ENCODE measurements around the gene ATXN2.
A peak's percentile ranks its signal among the peaks of the same experiment; 100 is the strongest.

Gene ATXN2

DNA sequence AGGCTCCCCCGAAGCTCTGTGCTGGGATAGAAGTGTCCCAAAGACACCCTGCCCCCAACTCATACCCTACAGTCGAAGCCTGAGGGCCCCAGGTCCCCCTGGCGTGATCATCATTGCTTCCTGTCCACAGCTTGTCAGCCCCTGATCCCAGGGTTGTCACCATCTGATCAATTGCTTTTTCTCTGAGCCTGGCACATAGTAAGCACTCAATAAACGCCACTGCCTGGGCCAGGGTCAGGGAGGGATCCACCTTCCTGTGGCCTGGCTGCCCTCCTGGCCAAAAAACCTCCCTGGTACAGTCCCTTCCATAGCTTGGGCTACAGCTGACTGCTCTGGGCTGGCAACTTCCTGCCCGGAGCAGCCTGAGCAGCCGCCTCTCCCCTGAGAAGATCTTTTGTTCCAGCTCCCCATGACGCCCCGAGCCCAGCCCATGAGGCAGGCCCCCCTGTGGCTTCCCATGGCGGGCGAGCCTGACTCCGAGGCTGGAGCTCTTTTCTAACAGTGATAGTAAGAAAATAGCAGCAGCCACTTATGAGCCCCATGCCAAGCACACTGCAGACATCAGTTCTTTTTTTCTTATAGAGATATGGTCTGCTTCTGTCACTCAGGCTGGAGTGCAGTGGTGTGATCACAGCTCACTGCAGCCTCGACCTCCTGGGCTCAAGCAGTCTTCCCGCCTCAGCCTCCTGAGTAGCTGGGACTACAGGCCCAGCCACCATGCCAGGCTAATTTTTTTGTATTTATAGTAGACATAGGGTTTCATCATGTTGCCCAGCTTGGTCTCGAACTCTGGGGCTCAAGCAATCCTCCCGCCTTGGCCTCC, 186.9 kb downstream of the ATXN2 start:
- Mint-ChIP-seq H3K27me3 (no peaks in the 10 kb centered on the region), H3K36me3 (ENCODE audit: low read depth) (peaks cover 43% of the 10 kb centered on the region), H3K9me3 (no peaks in the 10 kb centered on the region), H3K27ac (peak overlapping the region; percentile 83), H3K4me1 (ENCODE audit: low read depth) (peaks cover 85% of the 10 kb centered on the region), H3K4me3 (peak overlapping the region; percentile 33)

DNA sequence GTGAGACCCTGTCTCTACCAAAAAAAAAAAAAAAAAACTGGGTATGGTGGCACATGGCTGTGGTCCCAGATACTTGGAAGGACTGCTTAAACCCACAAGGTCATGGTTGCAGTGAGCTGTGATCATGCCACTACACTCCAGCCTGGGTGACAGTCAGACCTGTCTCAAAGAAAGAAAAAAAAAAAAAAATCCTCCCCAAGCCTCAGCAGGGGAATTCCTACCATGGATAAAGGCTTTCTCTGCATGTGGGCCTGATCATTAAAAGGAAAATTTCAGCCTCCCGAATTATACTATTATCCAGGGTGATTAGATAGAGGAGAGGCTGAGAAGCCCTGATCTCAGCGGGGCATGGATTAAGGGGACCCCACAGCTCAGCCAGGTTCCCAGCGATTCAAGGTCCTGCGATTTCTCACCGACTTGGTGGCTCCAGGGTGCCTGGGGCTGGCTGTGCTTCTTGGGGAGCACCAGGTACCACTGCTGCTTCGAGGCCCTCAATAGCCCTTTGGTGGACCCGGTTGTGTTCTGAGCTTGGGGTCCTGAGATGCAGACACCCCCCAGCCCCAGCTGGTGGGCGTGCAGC, 187.8 kb downstream of the ATXN2 start:
- peak overlapping the region; percentile 92 for H3K4me3 Mint-ChIP-seq
- H3K27ac Mint-ChIP-seq, result peak overlapping the region; percentile 85
- H3K4me1 Mint-ChIP-seq (ENCODE audit: low read depth), result peaks cover 80% of the 10 kb centered on the region
- H3K27me3 Mint-ChIP-seq, result no peaks in the 10 kb centered on the region
- H3K9me3 Mint-ChIP-seq, result no peaks in the 10 kb centered on the region
- H3K36me3 Mint-ChIP-seq (ENCODE audit: low read depth), result peaks cover 41% of the 10 kb centered on the region

DNA sequence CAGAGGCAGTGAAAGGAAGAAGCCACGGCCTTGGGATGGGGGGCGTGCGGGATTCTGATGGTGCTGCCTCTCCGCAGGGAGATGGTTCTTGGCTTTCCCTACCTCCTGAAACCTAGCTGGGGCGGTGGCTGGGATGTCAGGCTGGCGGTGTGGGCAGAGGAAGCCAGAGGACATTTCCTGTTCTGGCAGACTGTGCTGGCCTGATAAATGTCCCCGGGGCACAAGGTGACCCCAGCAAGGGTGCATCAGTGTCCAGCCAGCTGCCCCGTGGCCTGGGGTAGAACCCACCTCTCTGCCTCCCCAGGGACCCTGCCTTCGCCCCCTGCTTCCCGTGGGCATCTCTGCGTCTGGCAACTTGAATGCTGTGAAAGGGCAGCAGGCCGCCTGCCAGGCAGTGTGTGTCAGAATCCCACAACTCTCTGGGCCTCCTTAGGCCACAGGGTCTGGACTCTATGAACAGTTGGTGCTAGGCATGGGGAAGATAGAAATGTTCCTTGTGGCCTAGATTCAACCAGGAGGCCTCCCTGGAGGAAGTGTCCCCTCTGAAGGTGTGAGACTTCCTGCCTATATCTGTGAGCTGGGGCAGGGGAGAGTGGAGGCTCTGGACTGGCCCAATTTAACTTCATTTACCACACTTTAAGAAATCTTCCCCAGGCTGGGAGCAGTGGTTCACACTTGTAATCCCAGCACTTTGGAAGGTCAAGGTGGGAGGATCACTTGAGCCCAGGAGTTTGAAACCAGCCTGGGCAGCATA, 188.5 kb downstream of the ATXN2 start:
- H3K9me3 Mint-ChIP-seq, result no peaks in the 10 kb centered on the region
- H3K4me3 Mint-ChIP-seq, result peak overlapping the region; percentile 92
- H3K36me3 Mint-ChIP-seq (ENCODE audit: low read depth), result peaks cover 38% of the 10 kb centered on the region
- H3K4me1 Mint-ChIP-seq (ENCODE audit: low read depth), result peaks cover 76% of the 10 kb centered on the region
- H3K27ac Mint-ChIP-seq, result peak overlapping the region; percentile 85
- no peaks in the 10 kb centered on the region for H3K27me3 Mint-ChIP-seq

DNA sequence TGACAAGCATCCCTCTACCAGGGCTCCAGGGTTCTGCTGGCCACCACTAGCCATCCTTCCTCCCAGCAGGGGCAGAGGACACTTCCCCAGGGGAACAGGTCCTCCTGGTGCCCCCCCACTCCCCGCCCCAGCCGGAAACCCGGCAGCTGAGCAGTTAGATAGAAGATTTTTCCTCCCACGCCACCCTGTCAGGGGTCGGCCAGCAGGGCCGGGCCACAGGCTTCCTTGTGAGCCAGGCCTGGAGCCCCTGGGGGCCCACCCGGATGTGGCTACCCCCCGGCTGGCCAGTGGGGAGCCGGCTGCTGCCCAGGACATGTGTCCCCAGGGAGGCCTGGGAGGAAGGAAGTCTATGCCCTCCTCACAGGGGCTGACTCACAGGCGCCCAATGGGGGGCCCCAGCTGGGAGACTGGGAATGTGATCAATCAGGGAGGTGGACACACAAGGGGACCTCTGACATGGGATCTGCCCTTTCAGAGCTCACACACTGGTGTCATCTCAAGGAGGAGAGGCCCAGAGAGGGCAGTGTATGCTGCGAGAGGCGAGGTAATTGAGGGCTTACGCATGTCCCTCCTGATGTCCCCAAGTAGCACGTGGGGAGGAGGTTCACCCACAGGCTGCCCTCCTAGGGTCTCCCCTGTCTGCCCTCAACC, 189.2 kb downstream of the ATXN2 start:
- Mint-ChIP-seq H3K27ac (peak overlapping the region; percentile 85), H3K9me3 (no peaks in the 10 kb centered on the region), H3K4me3 (peak overlapping the region; percentile 92), H3K36me3 (ENCODE audit: low read depth) (peaks cover 34% of the 10 kb centered on the region), H3K27me3 (no peaks in the 10 kb centered on the region), H3K4me1 (ENCODE audit: low read depth) (peaks cover 73% of the 10 kb centered on the region)

DNA sequence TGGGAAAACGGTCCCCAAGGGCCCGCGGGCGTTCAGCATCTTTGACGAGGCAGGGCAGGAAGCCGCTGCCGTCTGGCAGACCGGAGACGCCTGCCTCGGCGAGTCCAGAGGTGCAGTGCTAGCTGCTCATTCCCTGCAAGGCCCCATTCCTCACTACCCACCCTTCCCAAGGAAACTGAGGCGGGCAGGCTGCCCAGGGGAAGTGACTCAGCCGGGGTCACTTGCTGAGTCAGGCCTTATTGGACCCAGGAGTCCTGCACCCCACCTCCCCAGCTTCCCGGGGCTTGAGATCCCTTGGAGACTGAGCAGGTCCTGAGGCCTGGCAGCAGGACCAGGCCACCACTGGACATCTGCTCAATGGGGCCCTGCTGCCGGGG, 189.7 kb downstream of the ATXN2 start:
- peak overlapping the region; percentile 92 for H3K4me3 Mint-ChIP-seq
- H3K27ac Mint-ChIP-seq, result peak overlapping the region; percentile 85
- H3K36me3 Mint-ChIP-seq (ENCODE audit: low read depth), result peaks cover 29% of the 10 kb centered on the region
- peaks cover 73% of the 10 kb centered on the region for H3K4me1 Mint-ChIP-seq (ENCODE audit: low read depth)
- H3K9me3 Mint-ChIP-seq, result no peaks in the 10 kb centered on the region
- H3K27me3 Mint-ChIP-seq, result no peaks in the 10 kb centered on the region

DNA sequence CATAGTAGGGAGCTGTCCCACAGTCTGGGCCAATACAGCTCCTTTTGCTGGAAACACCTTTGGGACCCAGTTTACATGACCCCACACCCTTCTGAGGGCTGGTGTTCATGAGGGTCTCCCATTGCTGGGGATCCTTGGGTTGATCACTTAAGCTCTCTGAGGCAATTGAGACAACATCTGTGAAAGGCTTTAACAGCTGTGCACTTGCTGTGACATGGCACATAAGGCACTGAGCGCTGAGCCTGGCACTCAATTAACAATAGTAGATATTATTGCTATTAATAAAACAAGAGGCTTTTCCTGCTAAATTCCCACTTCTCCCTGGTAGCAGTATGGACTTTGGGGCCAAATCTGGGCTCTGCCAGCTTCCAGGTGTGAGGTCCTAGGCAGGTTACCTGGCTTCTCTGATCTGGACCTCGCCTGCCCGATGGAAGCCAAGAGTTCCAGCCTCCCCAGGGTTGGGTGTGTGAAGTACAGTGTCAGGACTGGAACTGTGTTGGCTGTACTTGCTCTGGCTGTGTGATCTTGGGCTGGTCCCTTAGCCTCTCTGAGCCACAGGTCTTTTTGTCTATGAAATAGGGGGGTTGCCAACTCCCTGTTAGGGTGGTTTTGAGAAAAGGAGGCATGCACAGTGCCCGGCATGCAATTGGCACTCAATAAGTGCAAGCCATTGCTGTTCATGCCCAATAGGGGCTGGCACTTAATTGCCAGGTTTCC, 190.3 kb downstream of the ATXN2 start:
- no peaks in the 10 kb centered on the region for H3K9me3 Mint-ChIP-seq
- H3K27me3 Mint-ChIP-seq, result no peaks in the 10 kb centered on the region
- H3K36me3 Mint-ChIP-seq (ENCODE audit: low read depth), result peaks cover 28% of the 10 kb centered on the region
- peak overlapping the region; percentile 84 for H3K27ac Mint-ChIP-seq
- H3K4me1 Mint-ChIP-seq (ENCODE audit: low read depth), result peaks cover 77% of the 10 kb centered on the region
- peak overlapping the region; percentile 92 for H3K4me3 Mint-ChIP-seq

DNA sequence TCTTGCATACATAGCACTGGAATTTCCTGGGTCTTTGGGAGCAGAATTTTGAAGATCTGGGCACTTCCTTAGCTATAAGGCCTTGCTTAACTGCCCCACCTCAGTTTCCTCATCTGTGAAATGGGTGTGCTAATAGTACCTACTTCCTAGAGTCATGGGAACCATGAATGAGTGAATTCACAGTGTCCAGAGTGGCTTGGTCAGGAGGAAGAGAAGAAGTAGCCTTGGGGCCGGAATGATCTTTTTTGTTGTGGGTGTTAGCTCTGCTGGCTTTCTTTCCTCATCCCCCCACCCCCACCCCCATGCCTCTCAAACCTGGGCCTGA, 191.0 kb downstream of the ATXN2 start:
- Mint-ChIP-seq H3K9me3 (no peaks in the 10 kb centered on the region), H3K4me3 (peak overlapping the region; percentile 92), H3K4me1 (ENCODE audit: low read depth) (peaks cover 77% of the 10 kb centered on the region), H3K36me3 (ENCODE audit: low read depth) (peaks cover 20% of the 10 kb centered on the region), H3K27me3 (no peaks in the 10 kb centered on the region), H3K27ac (peak overlapping the region; percentile 84)

DNA sequence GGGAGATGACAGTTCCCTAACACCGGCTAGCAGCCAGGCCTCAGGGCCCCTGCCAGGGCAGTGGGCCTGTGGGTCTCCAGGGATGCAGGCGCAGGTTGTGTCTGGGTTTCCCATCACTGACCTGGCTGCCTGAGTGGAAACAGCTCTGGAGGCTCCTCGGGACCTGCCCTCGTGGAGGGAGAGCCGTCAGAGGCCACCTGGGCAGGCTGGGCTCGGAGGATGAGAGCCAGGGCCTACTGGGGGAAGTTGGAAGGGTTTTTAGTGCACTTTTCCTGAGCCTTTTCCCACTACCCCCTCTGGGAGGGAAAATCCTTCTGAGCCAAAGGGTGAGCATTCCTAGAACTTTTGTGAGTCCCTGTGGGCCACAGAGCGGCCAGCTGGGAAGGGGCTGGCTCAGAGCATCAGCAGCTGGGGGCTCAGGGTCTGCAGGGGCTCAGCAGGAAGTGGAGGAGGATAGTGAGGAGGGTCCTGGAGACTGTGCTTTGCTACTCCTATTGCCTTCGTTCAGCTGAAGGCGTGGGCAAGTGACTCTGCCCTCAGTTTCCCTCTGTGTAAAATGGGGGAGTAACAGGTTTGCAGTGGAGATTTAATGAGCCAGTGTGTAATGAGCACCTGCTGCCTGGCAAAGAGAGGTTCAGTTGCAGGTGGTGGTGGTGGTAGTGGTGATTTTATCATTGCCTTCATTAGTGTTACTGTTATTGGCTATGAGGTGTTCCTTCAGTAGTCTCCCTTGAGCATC, 191.6 kb downstream of the ATXN2 start:
- Mint-ChIP-seq H3K4me1 (ENCODE audit: low read depth) (peaks cover 77% of the 10 kb centered on the region), H3K36me3 (ENCODE audit: low read depth) (peaks cover 15% of the 10 kb centered on the region), H3K27ac (peak overlapping the region; percentile 84), H3K9me3 (no peaks in the 10 kb centered on the region), H3K4me3 (peak overlapping the region; percentile 92), H3K27me3 (no peaks in the 10 kb centered on the region)

DNA sequence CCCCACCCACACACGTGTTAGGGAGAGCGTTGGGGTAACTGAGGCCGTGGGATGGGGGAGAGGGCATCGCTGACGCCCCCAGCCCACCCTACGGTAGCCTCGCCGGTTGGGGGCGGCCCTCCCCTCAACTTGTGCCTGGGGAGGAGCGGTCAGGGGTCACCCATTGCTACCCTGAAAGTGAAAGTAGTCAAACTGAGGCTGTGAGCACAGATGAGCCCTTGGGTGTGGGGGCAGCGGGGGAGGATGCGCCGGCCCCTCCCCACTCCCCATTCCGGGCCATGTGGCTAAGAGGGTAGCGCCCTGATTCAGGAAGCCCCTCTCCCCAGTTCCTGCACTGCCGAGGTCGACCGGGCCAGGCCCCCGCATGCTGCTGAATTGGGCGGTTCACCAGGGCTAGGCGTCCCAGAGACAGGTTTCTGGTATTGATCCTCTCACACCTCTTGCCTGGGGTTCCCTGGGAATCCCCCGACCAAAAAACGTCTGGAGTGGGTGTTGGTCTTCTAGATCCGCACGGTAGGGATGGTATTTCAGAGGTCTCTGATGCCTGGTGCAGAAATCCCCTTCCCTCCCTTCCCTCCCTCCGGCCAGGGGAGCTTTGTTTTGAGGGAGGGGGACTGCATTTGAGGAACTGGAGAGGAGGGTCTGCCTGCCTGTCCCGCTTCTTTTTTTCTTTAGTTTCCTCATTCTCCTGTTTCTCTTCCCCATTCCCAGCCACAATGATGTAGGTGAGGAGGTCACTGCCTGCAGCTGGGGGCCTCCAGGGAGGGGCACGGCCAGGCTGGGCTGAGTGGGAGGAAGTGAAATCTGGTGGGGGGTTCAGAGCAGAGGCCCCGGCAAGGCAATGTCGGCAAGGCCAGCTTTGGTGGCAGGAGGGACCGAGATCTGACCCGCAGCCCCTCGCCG, 192.4 kb downstream of the ATXN2 start:
- no peaks in the 10 kb centered on the region for H3K9me3 Mint-ChIP-seq
- peaks cover 9% of the 10 kb centered on the region for H3K36me3 Mint-ChIP-seq (ENCODE audit: low read depth)
- H3K27me3 Mint-ChIP-seq, result no peaks in the 10 kb centered on the region
- H3K4me3 Mint-ChIP-seq, result peak overlapping the region; percentile 92
- H3K27ac Mint-ChIP-seq, result peak overlapping the region; percentile 84
- peaks cover 69% of the 10 kb centered on the region for H3K4me1 Mint-ChIP-seq (ENCODE audit: low read depth)

DNA sequence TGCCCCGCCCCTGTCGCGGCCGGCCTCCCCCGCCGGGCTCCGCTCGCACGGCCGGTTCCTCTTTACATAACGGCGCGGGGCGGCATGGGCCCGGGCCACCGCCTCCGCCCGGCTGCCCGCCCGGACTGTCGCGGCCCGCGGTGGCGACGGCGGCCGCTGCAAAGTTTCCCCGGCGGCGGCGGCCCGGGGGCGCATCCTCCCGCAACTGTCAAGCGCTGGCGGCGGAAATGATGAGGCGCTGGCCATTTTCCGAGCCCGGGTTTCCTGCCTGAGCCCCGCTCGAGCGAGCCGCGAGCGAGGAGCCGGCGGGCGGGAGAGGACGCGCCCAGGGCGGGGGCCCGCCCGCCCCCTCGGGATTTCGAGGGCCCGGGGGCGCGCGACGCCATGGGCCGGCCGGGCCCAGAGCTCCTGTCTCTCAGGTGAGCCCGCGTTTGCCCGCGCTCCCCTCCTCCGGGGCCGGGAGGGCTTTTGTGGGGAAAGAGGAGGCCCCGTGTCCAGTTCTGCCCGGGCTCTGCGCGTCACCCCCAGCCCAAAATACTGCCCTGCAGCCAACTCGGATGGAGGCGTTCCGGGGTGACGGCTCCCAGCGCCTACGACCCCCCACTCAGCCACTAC, 193.1 kb downstream of the ATXN2 start, which contains the start of gene SH2B3:
SH2B3 (plus strand) TSS at position 65 of the 615 bp plus-strand sequence. CDS start 12,223 bp downstream, outside the sequence.
- H3K4me3 Mint-ChIP-seq, result peak within 1 kb of the TSS; percentile 92
- H3K4me1 Mint-ChIP-seq (ENCODE audit: low read depth), result peaks cover 61% of the 10 kb centered on the region
- no peaks in the 10 kb centered on the region for H3K9me3 Mint-ChIP-seq
- peaks cover 9% of the 10 kb centered on the region for H3K36me3 Mint-ChIP-seq (ENCODE audit: low read depth)
- peak within 1 kb of the TSS; percentile 98 for H3K27ac Mint-ChIP-seq
- H3K27me3 Mint-ChIP-seq, result no peaks in the 10 kb centered on the region

DNA sequence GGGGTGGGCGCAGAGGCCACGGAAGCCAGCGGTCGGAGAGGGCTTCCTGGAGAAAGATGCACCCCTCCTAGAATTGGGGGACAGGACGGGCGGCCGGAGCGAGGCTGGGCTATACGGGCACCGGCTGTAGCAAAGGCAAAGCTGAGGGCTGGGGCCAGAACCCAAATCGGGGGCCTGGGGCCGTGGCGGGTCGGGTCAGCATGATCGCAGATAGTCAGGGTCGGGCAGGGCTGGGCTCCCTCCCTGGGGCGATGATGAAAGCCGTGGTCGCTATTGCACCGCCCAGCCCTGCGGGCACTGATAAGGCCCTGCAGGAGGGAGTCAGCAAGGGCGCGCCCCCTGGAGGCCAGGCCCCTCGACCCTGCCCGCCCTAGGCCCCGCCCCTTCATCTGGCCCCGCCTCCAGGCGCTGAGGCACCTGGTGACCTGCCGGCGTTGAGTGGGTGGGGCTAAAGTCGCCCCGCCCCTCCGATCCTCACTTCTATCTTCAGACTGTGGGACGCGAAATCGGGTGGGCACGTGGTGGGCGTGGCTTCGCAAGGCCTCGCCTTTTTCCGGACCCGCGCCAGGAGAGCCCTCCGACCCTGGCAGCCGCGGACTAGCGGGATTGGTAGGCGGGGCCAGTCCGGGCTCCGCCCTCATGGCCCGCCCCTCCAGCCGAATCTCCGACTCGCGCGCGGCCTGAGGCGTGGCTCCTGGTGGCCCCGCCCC, 193.8 kb downstream of the ATXN2 start:
- peaks cover 56% of the 10 kb centered on the region for H3K4me1 Mint-ChIP-seq (ENCODE audit: low read depth)
- H3K27ac Mint-ChIP-seq, result peak overlapping the region; percentile 98
- H3K9me3 Mint-ChIP-seq, result no peaks in the 10 kb centered on the region
- H3K36me3 Mint-ChIP-seq (ENCODE audit: low read depth), result peaks cover 9% of the 10 kb centered on the region
- H3K27me3 Mint-ChIP-seq, result no peaks in the 10 kb centered on the region
- peak overlapping the region; percentile 84 for H3K4me3 Mint-ChIP-seq

DNA sequence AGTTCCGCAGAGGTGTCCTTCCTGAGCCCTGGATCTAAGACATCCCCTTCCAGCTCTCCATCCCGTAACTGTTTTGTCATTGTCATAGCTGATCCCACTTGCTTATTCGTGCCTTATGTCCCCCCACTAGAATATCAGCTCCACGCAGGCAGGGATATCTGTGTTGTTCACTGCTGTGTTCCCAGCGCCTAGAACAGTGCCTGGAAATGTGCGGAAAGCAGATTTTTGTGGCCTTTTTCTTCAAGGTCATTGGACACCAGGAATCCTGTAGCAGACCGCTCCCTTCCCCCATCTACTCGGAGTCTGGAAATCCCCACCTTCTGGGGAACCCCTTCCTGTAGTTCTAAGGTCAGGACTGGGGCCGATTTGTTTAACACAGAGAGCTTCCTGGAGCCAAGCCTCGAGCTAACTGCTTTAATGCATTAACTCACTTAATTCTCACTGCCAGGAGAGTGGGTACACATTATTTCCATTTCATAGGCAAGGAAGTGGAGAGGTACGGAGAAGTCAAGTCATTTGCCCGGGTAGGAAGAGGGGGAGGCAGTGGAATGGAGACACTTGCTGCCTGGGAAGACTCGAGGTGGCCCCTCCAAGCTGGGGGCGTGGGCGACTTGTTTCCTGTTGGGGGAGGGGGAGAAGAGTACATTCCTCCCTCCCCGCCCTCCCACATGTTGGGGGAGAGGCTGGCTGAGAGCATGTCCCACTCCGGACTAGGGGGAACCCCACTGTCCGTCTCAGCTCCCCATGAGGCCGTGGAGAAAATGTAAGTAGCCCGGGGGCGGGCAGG, 194.6 kb downstream of the ATXN2 start:
- Mint-ChIP-seq H3K36me3 (ENCODE audit: low read depth) (peaks cover 9% of the 10 kb centered on the region), H3K4me3 (peak overlapping the region; percentile 84), H3K9me3 (no peaks in the 10 kb centered on the region), H3K27ac (peak overlapping the region; percentile 98), H3K27me3 (no peaks in the 10 kb centered on the region), H3K4me1 (ENCODE audit: low read depth) (peaks cover 56% of the 10 kb centered on the region)

Measured in stimulated activated naive CD8-positive, alpha-beta T cell treated with anti-CD3 and anti-CD28 coated beads, Interleukin-15, Interleukin-2, amounts not matched to agents 100 ng/mL and 50 ng/mL, for 24 hours (primary cell).